ENCODE data around the gene GPD1L.

- TF ChIP-seq CTCF (IDR thresholded peaks at IDR 0.05): no peak
- no peak for TF ChIP-seq EZH2 (IDR thresholded peaks at IDR 0.05; ENCODE audit: borderline replicate concordance, insufficient read depth, low read depth, low read length, poor library complexity, severe bottlenecking)
Observed at GRCh38 chr3:32153414-32154204, 47.2 kb downstream of the GPD1L start.
